Type B pancreatic cell (in vitro differentiated cells): ENCODE data around the gene DSCAM. TPM values are rescaled to one million over a fixed set of nuclear protein-coding genes. Genes with fewer than 3 reads are reported as not detected.

ENCODE experiments used
- DNase-seq: peaks from one replicate; pipeline ENCODE4 v3.0.0; 2021; ENCODE audit warnings: mixed read lengths; ENCODE audit not compliant: unreplicated experiment; ENCODE audit errors: extremely low spot score
- H3K27ac Mint-ChIP-seq: 2 replicates; pipeline ENCODE4 v1.8.0; 2021; ENCODE audit warnings: mild to moderate bottlenecking, mixed read lengths
- H3K27me3 Mint-ChIP-seq: 2 replicates; pipeline ENCODE4 v1.8.0; 2021; ENCODE audit warnings: mixed read lengths
- H3K36me3 Mint-ChIP-seq: 2 replicates; pipeline ENCODE4 v1.8.0; 2021; ENCODE audit warnings: mixed read lengths
- H3K4me1 Mint-ChIP-seq: one replicate; pipeline ENCODE4 v1.8.0; 2021; ENCODE audit warnings: mixed read lengths; ENCODE audit not compliant: unreplicated experiment
- H3K4me3 Mint-ChIP-seq: 2 replicates; pipeline ENCODE4 v1.8.0; 2021; ENCODE audit warnings: mild to moderate bottlenecking, mixed read lengths
- H3K9me3 Mint-ChIP-seq: 2 replicates; pipeline ENCODE4 v1.8.0; 2021; ENCODE audit warnings: mixed read lengths
- total RNA-seq: library from RNA; stranded (reverse); gene quantifications from 2 replicates; pipeline ENCODE4 v1.2.1, GENCODE V29; 2021; ENCODE audit warnings: low replicate concordance
- TF ChIP-seq, protein P1 (sequence below): fragments of 200-600 bp; sonication (generic); conservative IDR thresholded peaks from 2 replicates; pipeline ENCODE4 v1.5.0; 2021; ENCODE audit warnings: antibody characterized with exemption, mild to moderate bottlenecking

Gene DSCAM
- total RNA-seq, 1 donor from 2014 or later, result 1.4 TPM

DNA sequence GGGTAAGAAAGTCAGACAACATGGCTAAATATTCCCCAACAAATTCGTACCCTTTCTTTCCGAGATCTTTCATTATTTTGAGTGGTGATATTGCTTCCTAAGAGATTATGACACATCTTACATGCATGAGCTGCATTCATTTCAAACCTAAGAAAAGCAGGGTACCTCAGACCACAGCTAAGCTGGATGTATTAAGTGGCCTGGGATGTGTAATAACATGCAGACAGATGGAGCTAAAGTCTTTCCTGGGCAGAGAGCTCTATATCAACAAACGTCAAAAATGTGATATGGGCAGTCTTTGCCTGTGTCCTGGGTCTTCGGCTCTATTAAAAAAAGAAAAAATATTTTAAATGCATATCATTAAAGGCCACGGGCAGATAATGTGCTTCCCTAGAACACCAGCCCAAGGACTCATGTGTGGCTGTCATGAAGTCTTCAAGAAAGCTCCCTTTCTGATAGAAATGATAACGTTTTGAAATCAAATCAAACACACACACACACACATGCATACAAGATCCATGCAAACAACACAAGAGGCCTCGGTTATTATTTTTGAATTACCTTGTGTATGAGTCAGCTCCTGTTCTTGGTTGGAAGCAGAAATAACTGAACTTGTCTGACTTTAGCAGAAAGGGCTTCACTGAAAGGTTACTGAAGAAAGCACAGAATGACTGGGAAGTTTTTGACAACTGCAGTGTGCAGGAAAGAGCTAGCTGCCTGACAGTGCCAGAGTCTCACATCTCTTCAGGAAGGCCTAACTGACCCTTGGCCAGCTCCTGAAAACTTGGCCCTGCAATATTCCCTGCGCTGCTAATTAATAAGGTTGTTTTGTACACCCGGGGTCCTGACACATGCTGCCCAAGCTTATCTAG, 231.2 kb downstream of the DSCAM start:
- H3K27ac Mint-ChIP-seq, result no peak overlapping the region

DNA sequence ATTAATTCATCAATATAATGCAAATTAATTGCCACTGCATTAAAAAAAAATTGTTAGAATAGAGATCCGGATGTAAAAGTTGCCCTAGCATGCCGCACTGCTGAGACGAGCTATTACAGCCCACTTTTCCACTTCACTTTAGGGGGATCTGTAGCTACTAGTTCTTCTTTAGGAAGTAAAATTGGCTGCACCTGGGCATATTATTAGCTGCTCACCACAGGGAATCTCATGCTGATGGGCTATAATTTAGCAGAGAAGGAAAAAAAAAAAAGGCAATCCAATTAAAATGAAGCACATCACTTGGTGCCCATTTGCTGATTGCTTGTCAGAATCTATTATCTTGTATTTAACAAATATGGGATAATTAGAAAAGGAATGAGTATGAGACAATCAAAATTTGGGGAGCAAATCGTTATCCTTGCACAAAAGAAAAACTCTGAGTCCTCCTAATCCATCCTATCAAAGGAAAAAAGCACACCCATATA, 233.4 kb downstream of the DSCAM start:
- Mint-ChIP-seq H3K4me3 (no peak overlapping the region), H3K9me3 (no peaks in the 10 kb centered on the region)

More for the DNA sequence above, 231.2 kb downstream of the DSCAM start:
- H3K27me3 Mint-ChIP-seq, result no peaks in the 10 kb centered on the region
- no peaks in the 10 kb centered on the region for H3K36me3 Mint-ChIP-seq
- DNase-seq, result no peak
- H3K9me3 Mint-ChIP-seq, result no peaks in the 10 kb centered on the region
- H3K4me1 Mint-ChIP-seq, result peaks cover 7% of the 10 kb centered on the region
- TF ChIP-seq, protein P1, sequence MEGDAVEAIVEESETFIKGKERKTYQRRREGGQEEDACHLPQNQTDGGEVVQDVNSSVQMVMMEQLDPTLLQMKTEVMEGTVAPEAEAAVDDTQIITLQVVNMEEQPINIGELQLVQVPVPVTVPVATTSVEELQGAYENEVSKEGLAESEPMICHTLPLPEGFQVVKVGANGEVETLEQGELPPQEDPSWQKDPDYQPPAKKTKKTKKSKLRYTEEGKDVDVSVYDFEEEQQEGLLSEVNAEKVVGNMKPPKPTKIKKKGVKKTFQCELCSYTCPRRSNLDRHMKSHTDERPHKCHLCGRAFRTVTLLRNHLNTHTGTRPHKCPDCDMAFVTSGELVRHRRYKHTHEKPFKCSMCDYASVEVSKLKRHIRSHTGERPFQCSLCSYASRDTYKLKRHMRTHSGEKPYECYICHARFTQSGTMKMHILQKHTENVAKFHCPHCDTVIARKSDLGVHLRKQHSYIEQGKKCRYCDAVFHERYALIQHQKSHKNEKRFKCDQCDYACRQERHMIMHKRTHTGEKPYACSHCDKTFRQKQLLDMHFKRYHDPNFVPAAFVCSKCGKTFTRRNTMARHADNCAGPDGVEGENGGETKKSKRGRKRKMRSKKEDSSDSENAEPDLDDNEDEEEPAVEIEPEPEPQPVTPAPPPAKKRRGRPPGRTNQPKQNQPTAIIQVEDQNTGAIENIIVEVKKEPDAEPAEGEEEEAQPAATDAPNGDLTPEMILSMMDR, result no peak
- H3K4me3 Mint-ChIP-seq, result no peak overlapping the region

DNA sequence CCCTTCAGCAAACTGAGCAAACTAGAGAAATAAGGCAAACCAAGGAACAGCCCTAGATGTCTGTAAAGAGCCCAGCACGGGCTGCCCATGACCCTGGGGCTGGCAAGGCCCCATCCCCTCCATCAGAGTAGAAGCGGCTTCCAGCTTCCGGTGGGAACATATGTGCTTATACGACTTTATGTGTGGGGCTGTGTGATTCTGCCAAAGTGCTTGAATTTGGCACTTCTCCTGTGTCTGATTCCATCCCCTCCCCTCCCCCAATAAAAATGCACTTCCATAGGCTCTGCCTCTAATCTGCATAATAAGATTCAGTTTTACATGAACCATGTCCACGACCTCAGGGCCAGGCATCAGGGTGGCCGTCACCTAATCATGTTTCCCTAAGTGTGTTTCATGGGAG, 236.6 kb downstream of the DSCAM start:
- H3K4me3 Mint-ChIP-seq, result no peak overlapping the region
- no peak for DNase-seq
- no peaks in the 10 kb centered on the region for H3K4me1 Mint-ChIP-seq
- peaks cover 4% of the 10 kb centered on the region for H3K9me3 Mint-ChIP-seq
- H3K27me3 Mint-ChIP-seq, result no peaks in the 10 kb centered on the region
- no peaks in the 10 kb centered on the region for H3K36me3 Mint-ChIP-seq
- TF ChIP-seq, protein P1, result no peak
- H3K27ac Mint-ChIP-seq, result no peak overlapping the region

More for the DNA sequence above, 233.4 kb downstream of the DSCAM start:
- DNase-seq, result no peak
- no peaks in the 10 kb centered on the region for H3K36me3 Mint-ChIP-seq
- H3K4me1 Mint-ChIP-seq, result peaks cover 7% of the 10 kb centered on the region
- H3K27me3 Mint-ChIP-seq, result no peaks in the 10 kb centered on the region
- TF ChIP-seq, protein P1, result no peak
- H3K27ac Mint-ChIP-seq, result no peak overlapping the region

- TF ChIP-seq, protein P1, result no peak
- no peaks in the 10 kb centered on the region for H3K27me3 Mint-ChIP-seq
- no peak for DNase-seq
- H3K36me3 Mint-ChIP-seq, result no peaks in the 10 kb centered on the region
- no peak overlapping the region for H3K4me3 Mint-ChIP-seq
- H3K27ac Mint-ChIP-seq, result no peak overlapping the region
- H3K9me3 Mint-ChIP-seq, result peaks cover 12% of the 10 kb centered on the region
- no peaks in the 10 kb centered on the region for H3K4me1 Mint-ChIP-seq
Measured at GRCh38 chr21:40606341-40606740, 240.6 kb downstream of the DSCAM start.

DNA sequence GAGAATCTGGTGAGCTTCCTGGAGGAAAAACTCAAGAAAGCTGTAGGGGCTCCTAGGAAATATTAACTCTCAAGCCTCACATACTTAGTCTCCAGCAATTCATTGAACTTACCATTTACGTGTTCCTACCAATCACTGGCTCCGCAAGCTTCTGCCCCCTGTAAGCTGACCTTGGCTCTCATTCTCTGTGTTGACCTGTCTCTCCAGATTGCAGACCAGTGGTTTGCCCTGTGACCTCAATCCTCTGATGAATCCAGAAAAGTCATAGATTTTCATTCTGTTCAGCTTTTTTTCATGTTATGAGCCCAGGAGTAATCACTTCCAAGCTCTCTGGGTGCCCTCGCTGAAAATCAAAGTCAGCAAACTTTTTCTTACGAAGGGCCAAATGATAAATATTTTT, 241.9 kb downstream of the DSCAM start:
- H3K4me3 Mint-ChIP-seq, result no peak overlapping the region
- no peaks in the 10 kb centered on the region for H3K4me1 Mint-ChIP-seq
- H3K27ac Mint-ChIP-seq, result no peak overlapping the region
- TF ChIP-seq, protein P1, result no peak
- no peaks in the 10 kb centered on the region for H3K36me3 Mint-ChIP-seq
- no peak for DNase-seq
- H3K27me3 Mint-ChIP-seq, result peaks cover 3% of the 10 kb centered on the region
- peaks cover 12% of the 10 kb centered on the region for H3K9me3 Mint-ChIP-seq
